Activated CD8-positive, alpha-beta T cell treated with anti-CD3 and anti-CD28 coated beads, Interleukin-2, amount 10 ng/mL, durations not matched to agents 7 days and 5 days (primary cell): Measurements from ENCODE around the gene LUZP2. TPM values are rescaled to one million over a fixed set of nuclear protein-coding genes. Genes with fewer than 3 reads are reported as not detected.
"Not testable (repeated sequence)": the region's sequence is repeated elsewhere in the genome, so short reads cannot be mapped to it uniquely, and the experiment has no call there.

Experiments used
- ATAC-seq: fragments of 150-1000 bp; cut with Tn5 transposase; one replicate; pipeline ENCODE4 v1.10.0; 2021; ENCODE audit warnings: moderate library complexity
- CTCF ChIA-PET: fragments of 350-600 bp; sonication (Branson Sonifier 250); formaldehyde crosslinking; loops from one replicate; lab custom pipeline; 2021; ENCODE audit warnings: antibody characterized with exemption; lab: Charles Lee
- POLR2A ChIA-PET: fragments of 350-600 bp; sonication (Branson Sonifier 250); formaldehyde crosslinking; loops from one replicate; lab custom pipeline; 2021; ENCODE audit warnings: antibody characterized with exemption; lab: Charles Lee
- DNase-seq: peaks from one replicate; pipeline ENCODE4 v3.0.0-alpha.2; 2020
- H3K27ac Mint-ChIP-seq: one replicate; pipeline ENCODE4 v1.8.0; 2021; ENCODE audit warnings: mild to moderate bottlenecking, mixed read lengths
- H3K27me3 Mint-ChIP-seq: one replicate; pipeline ENCODE4 v1.8.0; 2021; ENCODE audit warnings: low read depth, mixed read lengths
- H3K36me3 Mint-ChIP-seq: one replicate; pipeline ENCODE4 v1.8.0; 2021; ENCODE audit warnings: low read depth, mixed read lengths
- H3K4me1 Mint-ChIP-seq: one replicate; pipeline ENCODE4 v1.8.0; 2021; ENCODE audit warnings: low read depth, mixed read lengths
- H3K4me3 Mint-ChIP-seq: one replicate; pipeline ENCODE4 v1.8.0; 2021; ENCODE audit warnings: mild to moderate bottlenecking, mixed read lengths
- H3K9me3 Mint-ChIP-seq: one replicate; pipeline ENCODE4 v1.8.0; 2022; ENCODE audit warnings: mixed read lengths; ENCODE audit not compliant: insufficient read depth
- total RNA-seq, 2 experiments: library from RNA; stranded (reverse); gene quantifications; one replicate each; pipeline ENCODE4 v1.2.3, GENCODE V29; 2021

LUZP2 gene
- total RNA-seq, 2 experiments from 2014 or later, result not detected

DNA sequence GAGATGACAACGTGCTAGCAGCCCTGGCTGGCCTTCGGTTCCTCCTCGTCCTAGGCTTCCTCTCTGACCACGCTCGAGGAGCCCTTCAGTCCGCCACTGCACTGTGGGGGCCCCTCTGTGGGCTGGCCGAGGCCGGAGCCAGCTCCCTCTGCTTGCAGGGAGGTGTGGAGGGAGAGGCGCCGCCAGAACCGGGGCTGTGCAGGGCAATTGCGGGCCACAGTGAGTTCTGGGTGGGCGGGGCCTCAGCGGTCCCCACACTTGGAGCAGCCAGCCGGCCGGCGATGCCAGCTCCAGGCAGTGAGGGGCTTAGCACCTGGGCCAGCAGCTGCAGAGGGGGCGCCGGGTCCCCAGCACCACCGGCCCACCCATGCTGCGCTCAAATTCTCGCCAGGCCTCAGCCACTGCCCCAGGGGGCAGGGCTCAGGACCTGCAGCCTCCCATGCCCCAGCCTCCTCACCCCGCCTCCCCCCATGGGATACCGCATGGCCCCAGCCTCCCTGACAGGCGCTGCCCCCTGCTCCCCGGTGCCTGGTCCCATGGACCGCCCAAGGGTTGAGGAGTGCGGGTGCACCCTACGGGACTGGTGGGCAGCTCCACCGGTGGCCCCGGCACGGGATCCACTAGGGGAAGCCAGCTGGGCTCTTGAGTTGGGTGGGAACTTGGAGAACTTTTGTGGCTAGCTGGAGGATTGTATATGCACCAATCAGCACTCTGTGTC, 399.4 kb downstream of the LUZP2 start:
- no peaks in the 10 kb centered on the region for H3K36me3 Mint-ChIP-seq
- no peak for ATAC-seq
- DNase-seq, result no peak
- ChIA-PET CTCF (no interaction called here), POLR2A (no interaction called here)
- H3K4me1 Mint-ChIP-seq, result no peaks in the 10 kb centered on the region
- peaks cover 8% of the 10 kb centered on the region for H3K9me3 Mint-ChIP-seq
- H3K27me3 Mint-ChIP-seq, result no peaks in the 10 kb centered on the region
- no peak overlapping the region for H3K27ac Mint-ChIP-seq
- H3K4me3 Mint-ChIP-seq, result no peak overlapping the region

GRCh38 chr11:24900514-24900913, 403.7 kb downstream of the LUZP2 start:
- Mint-ChIP-seq H3K36me3 (no peaks in the 10 kb centered on the region), H3K4me1 (no peaks in the 10 kb centered on the region), H3K4me3 (no peak overlapping the region), H3K9me3 (peaks cover 5% of the 10 kb centered on the region), H3K27me3 (no peaks in the 10 kb centered on the region), H3K27ac (no peak overlapping the region)
- no peak for DNase-seq
- POLR2A ChIA-PET, result no interaction called here
- CTCF ChIA-PET, result no interaction called here
- no peak for ATAC-seq

- ATAC-seq (no peak), DNase-seq (no peak)
- Mint-ChIP-seq H3K9me3 (peaks cover 3% of the 10 kb centered on the region), H3K36me3 (no peaks in the 10 kb centered on the region), H3K4me3 (no peak overlapping the region), H3K4me1 (no peaks in the 10 kb centered on the region), H3K27ac (no peak overlapping the region), H3K27me3 (no peaks in the 10 kb centered on the region)
- ChIA-PET CTCF (no interaction called here), POLR2A (no interaction called here)
Measured at GRCh38 chr11:24900960-24901549, 404.2 kb downstream of the LUZP2 start.

DNA sequence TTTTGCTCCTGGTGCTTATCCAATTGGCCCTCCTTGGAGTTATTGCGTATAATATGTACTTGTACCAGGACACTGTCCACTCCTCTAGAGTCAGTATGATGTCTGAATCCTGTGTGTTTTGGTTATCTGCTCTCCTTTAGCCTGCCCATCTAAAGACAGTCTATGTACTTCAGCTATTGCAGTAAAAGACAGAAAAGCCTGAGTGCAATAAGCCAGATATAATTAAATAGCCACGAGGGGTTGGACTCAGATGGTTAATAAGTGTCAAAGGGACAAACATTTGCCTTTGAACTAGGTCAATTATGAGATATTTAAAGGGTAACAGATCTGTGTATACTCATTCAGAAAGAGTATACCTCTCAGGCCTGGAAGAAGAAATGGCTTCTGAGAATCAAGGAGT, 406.7 kb downstream of the LUZP2 start:
- no peaks in the 10 kb centered on the region for H3K9me3 Mint-ChIP-seq
- ChIA-PET CTCF (no interaction called here), POLR2A (no interaction called here)
- H3K4me1 Mint-ChIP-seq, result no peaks in the 10 kb centered on the region
- ATAC-seq (no peak), DNase-seq (no peak)
- H3K36me3 Mint-ChIP-seq, result no peaks in the 10 kb centered on the region
- no peaks in the 10 kb centered on the region for H3K27me3 Mint-ChIP-seq
- no peak overlapping the region for H3K4me3 Mint-ChIP-seq
- H3K27ac Mint-ChIP-seq, result no peak overlapping the region

DNA sequence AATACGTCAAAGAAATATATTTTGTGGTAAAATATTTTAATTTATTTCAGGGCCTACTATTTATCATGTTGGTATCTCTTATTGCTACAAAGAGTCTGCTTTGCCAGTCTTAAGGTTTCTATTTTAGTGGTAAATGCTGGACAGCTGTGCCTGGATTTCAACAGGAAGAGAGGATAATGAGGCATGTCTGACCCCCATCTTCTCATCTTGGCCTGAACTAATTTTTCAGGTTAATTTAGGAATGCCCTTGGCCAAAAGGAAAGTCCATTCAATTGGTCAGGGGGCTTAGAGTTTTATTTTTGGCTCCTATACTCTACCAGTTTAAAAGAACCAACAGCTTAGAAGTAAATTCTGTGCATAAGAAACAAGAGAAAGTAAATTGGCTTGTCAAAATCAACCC, 428.2 kb downstream of the LUZP2 start:
- ChIA-PET POLR2A (no interaction called here), CTCF (no interaction called here)
- H3K27me3 Mint-ChIP-seq, result no peaks in the 10 kb centered on the region
- no peak for DNase-seq
- no peak overlapping the region for H3K27ac Mint-ChIP-seq
- no peak for ATAC-seq
- peaks cover 6% of the 10 kb centered on the region for H3K9me3 Mint-ChIP-seq
- no peaks in the 10 kb centered on the region for H3K36me3 Mint-ChIP-seq
- no peaks in the 10 kb centered on the region for H3K4me1 Mint-ChIP-seq
- H3K4me3 Mint-ChIP-seq, result no peak overlapping the region

DNA sequence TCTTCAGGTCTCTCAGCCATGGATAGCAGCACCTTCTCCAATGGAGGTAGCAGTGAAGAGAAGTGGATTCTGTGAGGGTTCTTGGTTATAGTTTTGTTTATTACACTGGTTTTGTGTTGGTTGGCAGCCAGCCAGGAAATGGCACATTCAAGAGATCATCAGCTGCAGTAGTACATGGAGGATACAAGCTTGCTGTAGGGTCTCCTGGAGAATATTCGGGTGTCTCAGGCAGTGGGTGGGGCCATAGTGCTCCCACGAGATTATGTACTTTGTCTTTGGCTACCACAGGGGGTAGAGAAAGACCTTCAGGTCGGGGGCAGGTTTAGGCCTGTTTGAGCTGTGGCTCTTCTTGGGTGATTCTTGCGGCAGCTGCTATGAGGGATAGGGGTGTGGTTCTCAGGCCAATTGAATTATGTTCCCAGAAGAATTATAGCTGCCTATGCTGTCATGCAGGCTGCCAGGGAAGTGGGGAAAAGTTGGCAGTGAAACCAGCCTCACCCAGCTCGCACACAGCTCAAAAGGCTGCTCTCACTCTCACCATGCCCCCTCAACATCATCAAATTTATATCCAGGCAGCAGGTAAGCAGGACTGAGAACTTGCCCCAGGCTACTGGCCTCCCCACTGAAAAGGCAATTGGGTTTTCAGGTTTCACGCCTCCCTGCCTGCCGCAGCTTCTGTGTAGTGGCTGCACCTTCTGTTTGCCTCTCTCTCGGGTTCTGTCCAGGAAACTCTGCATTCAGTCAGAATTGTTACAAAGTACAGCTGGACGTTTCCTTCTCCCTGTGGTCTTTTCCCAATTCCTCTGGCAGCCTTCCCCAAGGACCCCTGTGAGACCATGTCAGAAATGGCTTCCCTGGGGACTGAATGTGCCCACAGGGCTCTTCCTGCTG, 435.5 kb downstream of the LUZP2 start:
- no peak overlapping the region for H3K4me3 Mint-ChIP-seq
- POLR2A ChIA-PET, result no interaction called here
- no peaks in the 10 kb centered on the region for H3K27me3 Mint-ChIP-seq
- H3K9me3 Mint-ChIP-seq, result no peaks in the 10 kb centered on the region
- no peaks in the 10 kb centered on the region for H3K4me1 Mint-ChIP-seq
- no peaks in the 10 kb centered on the region for H3K36me3 Mint-ChIP-seq
- no peak for DNase-seq
- CTCF ChIA-PET, result no interaction called here
- H3K27ac Mint-ChIP-seq, result no peak overlapping the region
- no peak for ATAC-seq

GRCh38 chr11:24934733-24935439, 438.0 kb downstream of the LUZP2 start:
- CTCF ChIA-PET, result no interaction called here
- no peaks in the 10 kb centered on the region for H3K4me1 Mint-ChIP-seq

GRCh38 chr11:24944891-24945290, 448.0 kb downstream of the LUZP2 start:
- Mint-ChIP-seq H3K36me3 (no peaks in the 10 kb centered on the region), H3K27ac (no peak overlapping the region), H3K9me3 (peaks cover 22% of the 10 kb centered on the region), H3K27me3 (no peaks in the 10 kb centered on the region), H3K4me3 (no peak overlapping the region), H3K4me1 (no peaks in the 10 kb centered on the region)
- POLR2A ChIA-PET, result no interaction called here
- CTCF ChIA-PET, result no interaction called here
- ATAC-seq, result no peak
- no peak for DNase-seq

More at GRCh38 chr11:24934733-24935439, 438.0 kb downstream of the LUZP2 start:
- Mint-ChIP-seq H3K36me3 (no peaks in the 10 kb centered on the region), H3K27ac (no peak overlapping the region), H3K9me3 (peaks cover 6% of the 10 kb centered on the region), H3K4me3 (no peak overlapping the region), H3K27me3 (no peaks in the 10 kb centered on the region)
- POLR2A ChIA-PET, result no interaction called here
- DNase-seq (no peak), ATAC-seq (no peak)

- Mint-ChIP-seq H3K4me1 (no peaks in the 10 kb centered on the region), H3K9me3 (peaks cover 14% of the 10 kb centered on the region), H3K27ac (no peak overlapping the region), H3K36me3 (no peaks in the 10 kb centered on the region), H3K4me3 (no peak overlapping the region), H3K27me3 (no peaks in the 10 kb centered on the region)
- ATAC-seq, result no peak
- ChIA-PET POLR2A (no interaction called here), CTCF (no interaction called here)
- DNase-seq, result no peak
Measured at GRCh38 chr11:24949406-24949805, 452.6 kb downstream of the LUZP2 start.

DNA sequence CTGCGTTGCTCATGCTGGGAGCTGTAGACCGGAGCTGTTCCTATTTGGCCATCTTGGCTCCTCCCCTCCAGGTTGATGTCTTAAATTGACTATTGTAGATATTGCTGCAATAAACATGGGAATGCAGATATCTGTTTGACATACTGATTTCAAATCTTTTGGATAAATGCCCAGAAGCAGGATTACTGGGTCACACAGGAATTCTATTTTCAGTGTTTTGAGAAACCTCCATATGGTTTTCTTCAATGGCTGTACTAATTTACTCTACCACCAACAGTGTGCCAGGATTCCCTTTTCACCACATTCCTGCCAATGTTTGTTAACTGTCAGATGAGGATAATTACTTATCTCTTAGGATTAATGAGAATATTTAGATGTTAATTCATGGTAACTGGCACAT, 467.0 kb downstream of the LUZP2 start:
- CTCF ChIA-PET, result no interaction called here
- POLR2A ChIA-PET, result no interaction called here
- no peak for DNase-seq
- no peak overlapping the region for H3K27ac Mint-ChIP-seq
- H3K4me1 Mint-ChIP-seq, result no peaks in the 10 kb centered on the region
- H3K27me3 Mint-ChIP-seq, result no peaks in the 10 kb centered on the region
- no peaks in the 10 kb centered on the region for H3K36me3 Mint-ChIP-seq
- ATAC-seq, result no peak
- H3K4me3 Mint-ChIP-seq, result no peak overlapping the region
- peaks cover 14% of the 10 kb centered on the region for H3K9me3 Mint-ChIP-seq

GRCh38 chr11:24965748-24966147, 468.9 kb downstream of the LUZP2 start:
- DNase-seq (no peak), ATAC-seq (no peak)
- Mint-ChIP-seq H3K36me3 (no peaks in the 10 kb centered on the region), H3K4me3 (no peak overlapping the region), H3K9me3 (peaks cover 17% of the 10 kb centered on the region), H3K27ac (no peak overlapping the region), H3K4me1 (no peaks in the 10 kb centered on the region), H3K27me3 (no peaks in the 10 kb centered on the region)
- ChIA-PET CTCF (no interaction called here), POLR2A (no interaction called here)

DNA sequence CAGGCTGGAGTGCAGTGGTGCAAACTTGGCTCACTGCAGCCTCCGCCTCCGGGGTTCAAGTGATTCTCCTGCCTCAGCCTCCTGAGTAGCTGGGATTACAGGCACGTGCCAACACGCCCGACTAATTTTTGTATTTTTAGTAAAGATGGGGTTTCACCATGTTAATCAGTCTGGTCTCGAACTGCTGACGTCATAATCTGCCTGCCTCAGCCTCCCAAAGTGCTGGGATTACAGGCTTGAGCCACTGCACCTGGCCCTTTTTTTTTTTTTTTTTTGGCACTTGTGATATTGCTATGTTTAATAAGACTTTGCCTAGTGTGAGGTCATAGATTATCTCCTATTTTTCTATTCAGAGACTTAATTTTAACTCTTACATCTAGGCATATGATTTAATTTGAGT, 497.1 kb downstream of the LUZP2 start:
- CTCF ChIA-PET, POLR2A ChIA-PET, H3K27me3 Mint-ChIP-seq, H3K27ac Mint-ChIP-seq, ATAC-seq, H3K36me3 Mint-ChIP-seq, H3K4me3 Mint-ChIP-seq, H3K9me3 Mint-ChIP-seq, DNase-seq, H3K4me1 Mint-ChIP-seq: not testable (repeated sequence)
